H1 (cell line): ENCODE data around the gene PTCH2. TPM values are rescaled to one million over a fixed set of nuclear protein-coding genes. Genes with fewer than 3 reads are reported as not detected.

Source experiments
- CTCF ChIA-PET: fragments of 300-600 bp; sonication (Branson Sonifier 250); formaldehyde crosslinking; loops from one replicate; lab custom pipeline; 2021; ENCODE audit not compliant: partially characterized antibody; lab: Charles Lee
- POLR2A ChIA-PET: fragments of 300-600 bp; sonication (Branson Sonifier 250); formaldehyde crosslinking; loops from one replicate; lab custom pipeline; 2021; ENCODE audit warnings: inconsistent platforms; ENCODE audit not compliant: partially characterized antibody; lab: Charles Lee
- DNase-seq, 2 experiments: peaks; one replicate each; pipeline versions ENCODE4 v3.0.0 to v3.0.0-alpha.2; 2010 to 2022; ENCODE audit warnings: low spot score in 2 of 2, low read depth in 1 of 2, mixed read lengths in 1 of 2
- FAIRE-seq: peaks from 2 replicates; lab custom pipeline; 2011; peaks lifted over from hg19 to GRCh38; lab: Jason Lieb, UNC
- H2AFZ ChIP-seq: 2 replicates; pipeline ENCODE4 v1.8.1; 2012; ENCODE audit warnings: low read length, inconsistent platforms
- H2AK5ac ChIP-seq: 2 replicates; pipeline ENCODE4 v1.6.1; 2013; ENCODE audit warnings: low read depth, low read length
- H2BK120ac ChIP-seq: replicated peaks from 2 replicates; pipeline ENCODE3; 2013; ENCODE audit warnings: low read depth, low read length, inconsistent platforms
- H2BK12ac ChIP-seq: 2 replicates; pipeline ENCODE4 v1.6.1; 2013; ENCODE audit warnings: low read depth, low read length
- H2BK15ac ChIP-seq: 2 replicates; pipeline ENCODE4 v1.6.1; 2013; ENCODE audit warnings: low read length
- H2BK20ac ChIP-seq: 2 replicates; pipeline ENCODE4 v1.6.1; 2013; ENCODE audit warnings: low read length
- H2BK5ac ChIP-seq: 2 replicates; pipeline ENCODE4 v1.6.1; 2013; ENCODE audit warnings: low read depth, low read length
- H3K14ac ChIP-seq: 2 replicates; pipeline ENCODE4 v1.6.1; 2013; ENCODE audit warnings: inconsistent platforms; ENCODE audit not compliant: insufficient read length
- H3K18ac ChIP-seq: 2 replicates; pipeline ENCODE4 v1.6.1; 2013; ENCODE audit warnings: low read length; ENCODE audit errors: extremely low read depth
- H3K23ac ChIP-seq: 2 replicates; pipeline ENCODE4 v1.6.1; 2013; ENCODE audit warnings: inconsistent platforms; ENCODE audit not compliant: insufficient read length
- H3K23me2 ChIP-seq: 2 replicates; pipeline ENCODE4 v1.6.1; 2013; ENCODE audit warnings: low read depth, low read length
- H3K27ac ChIP-seq: 2 replicates; pipeline ENCODE4 v1.6.1; 2011; ENCODE audit warnings: low read depth, low read length, inconsistent platforms
- H3K27me3 ChIP-seq, 4 experiments: replicated peaks in 1 of 4; 1 replicate in 1 of 4; 2 replicates in 3 of 4; pipeline versions ENCODE4 v1.6.1 to v1.8.1; 2011 to 2013; ENCODE audit warnings: low read length in 3 of 4, mild to moderate bottlenecking in 3 of 4, inconsistent platforms in 2 of 4, mixed read lengths in 2 of 4, moderate library complexity in 1 of 4; ENCODE audit not compliant: control insufficient read depth in 3 of 4, insufficient read depth in 3 of 4; ENCODE audit errors: extremely low read depth in 1 of 4
- H3K36me3 ChIP-seq, 4 experiments: 2 replicates each; pipeline versions ENCODE4 v1.6.1 to v1.8.1; 2011 to 2013; ENCODE audit warnings: mild to moderate bottlenecking in 4 of 4, low read length in 3 of 4, moderate library complexity in 2 of 4, control low read depth in 1 of 4, inconsistent platforms in 1 of 4; ENCODE audit not compliant: insufficient read depth in 4 of 4, control insufficient read depth in 2 of 4
- H3K4ac ChIP-seq: replicated peaks from 2 replicates; pipeline ENCODE3; 2013; ENCODE audit warnings: low read length, low read depth, mixed read lengths, inconsistent platforms; ENCODE audit not compliant: insufficient read length
- H3K4me1 ChIP-seq, 4 experiments: replicated peaks in 1 of 4; 1 replicate in 1 of 4; 2 replicates in 3 of 4; pipeline versions ENCODE4 v1.6.1 to v1.8.1; 2011 to 2013; ENCODE audit warnings: low read length in 3 of 4, inconsistent platforms in 2 of 4, mixed read lengths in 1 of 4; ENCODE audit not compliant: insufficient read depth in 4 of 4, control insufficient read depth in 3 of 4
- H3K4me2 ChIP-seq, 2 experiments: 2 replicates each; pipeline versions ENCODE4 v1.6.1 to v1.8.1; 2011 to 2013; ENCODE audit warnings: low read depth in 2 of 2, low read length in 2 of 2, control low read depth in 1 of 2, inconsistent platforms in 1 of 2, mild to moderate bottlenecking in 1 of 2; ENCODE audit not compliant: insufficient read depth in 1 of 2
- H3K4me3 ChIP-seq, 4 experiments: fragments of 200-600, 300-600 bp in 1 of 4; sonication (generic), shearing (Covaris generic), sonication (Bioruptor Twin) in 1 of 4; 2 replicates each; pipeline versions ENCODE4 v1.5.1 to v1.8.1; 2011 to 2016; ENCODE audit warnings: low read length in 4 of 4, low read depth in 3 of 4, control low read depth in 2 of 4, inconsistent platforms in 2 of 4, mild to moderate bottlenecking in 2 of 4, mixed read lengths in 1 of 4, moderate library complexity in 1 of 4; ENCODE audit not compliant: insufficient read depth in 2 of 4; ENCODE audit errors: extremely low read depth in 1 of 4
- H3K56ac ChIP-seq: replicated peaks from 2 replicates; pipeline ENCODE3; 2013; ENCODE audit warnings: low read depth, mild to moderate bottlenecking, mixed read lengths, low read length, inconsistent platforms; ENCODE audit not compliant: insufficient read length
- H3K79me1 ChIP-seq: 2 replicates; pipeline ENCODE4 v1.6.1; 2013; ENCODE audit warnings: low read depth, low read length, control low read depth
- H3K79me2 ChIP-seq, 2 experiments: 2 replicates each; pipeline versions ENCODE4 v1.6.1 to v1.8.1; 2012 to 2013; ENCODE audit warnings: low read length in 2 of 2, mild to moderate bottlenecking in 2 of 2, inconsistent platforms in 1 of 2; ENCODE audit not compliant: insufficient read depth in 2 of 2, control insufficient read depth in 1 of 2
- H3K9ac ChIP-seq, 4 experiments: replicated peaks in 1 of 4; 1 replicate in 1 of 4; 2 replicates in 3 of 4; pipeline versions ENCODE4 v1.6.1 to v1.8.1; 2011 to 2013; ENCODE audit warnings: low read depth in 3 of 4, low read length in 3 of 4, control low read depth in 2 of 4, mild to moderate bottlenecking in 2 of 4, moderate library complexity in 2 of 4, inconsistent platforms in 1 of 4; ENCODE audit errors: extremely low read depth in 1 of 4
- H3K9me3 ChIP-seq, 2 experiments: 2 replicates each; pipeline versions ENCODE4 v1.6.1 to v1.8.1; 2012 to 2013; ENCODE audit warnings: mild to moderate bottlenecking in 2 of 2, moderate library complexity in 2 of 2, control low read depth in 1 of 2, inconsistent platforms in 1 of 2, low read depth in 1 of 2, low read length in 1 of 2, mixed read lengths in 1 of 2; ENCODE audit not compliant: insufficient read depth in 2 of 2
- H4K20me1 ChIP-seq, 2 experiments: replicated peaks in 1 of 2; 2 replicates each; pipeline versions ENCODE3 to v1.8.1; 2011 to 2013; ENCODE audit warnings: inconsistent platforms in 2 of 2, low read length in 2 of 2, mild to moderate bottlenecking in 1 of 2; ENCODE audit not compliant: insufficient read depth in 2 of 2, control insufficient read depth in 1 of 2
- H4K5ac ChIP-seq: 2 replicates; pipeline ENCODE4 v1.6.1; 2013; ENCODE audit warnings: low read length, low read depth, mixed read lengths, inconsistent platforms; ENCODE audit not compliant: insufficient read length
- H4K8ac ChIP-seq: 2 replicates; pipeline ENCODE4 v1.8.0; 2013; ENCODE audit warnings: mild to moderate bottlenecking, moderate library complexity, low read length, inconsistent platforms; ENCODE audit not compliant: insufficient read depth; ENCODE audit errors: extremely low read depth
- H4K91ac ChIP-seq: replicated peaks from 2 replicates; pipeline ENCODE3; 2013; ENCODE audit warnings: low read length, mixed read lengths, inconsistent platforms; ENCODE audit not compliant: insufficient read length
- whole genome bisulfite sequencing, 2 experiments: shearing (Covaris generic) in 1 of 2; methylation state at CpG; one replicate each; pipeline versions ENCODE4 v1.1.6 to v1.1.7; 2013 to 2015; ENCODE audit warnings: low lambda C conversion rate in 2 of 2, mixed read lengths in 2 of 2, inconsistent platforms in 1 of 2, low coverage in 1 of 2, missing lambda C conversion rate in 1 of 2; ENCODE audit not compliant: insufficient replicate concordance in 2 of 2, insufficient coverage in 1 of 2, insufficient read length in 1 of 2; ENCODE audit errors: extremely low coverage in 1 of 2, missing lambda C conversion rate in 1 of 2; 5-methylcytosine and 5-hydroxymethylcytosine counted together
- polyA plus RNA-seq, 7 experiments: library from polyadenylated mRNA; depleted of rRNA in 3 of 7; stranded (reverse) in 5 of 7; unstranded in 2 of 7; fragments of >200 nt in 5 of 7; fragments of 200-250 nt in 2 of 7; gene quantifications; 1 replicate in 5 of 7; 2 replicates in 1 of 7; 4 replicates in 1 of 7; pipeline versions ENCODE4 v1.2.1 to v1.2.3, GENCODE V29; 2011 to 2013; ENCODE audit warnings: missing spikeins in 2 of 7, mixed read lengths in 2 of 7
- total RNA-seq: library from RNA; stranded (reverse); fragmentation: NEBNext Ultra II Directional; extraction: Animal tissue kit (Norgen Biotek cat#: 25700); gene quantifications from 2 replicates; pipeline ENCODE4 v1.2.1, GENCODE V29; 2021

Gene PTCH2
- total and polyA plus RNA-seq, 2 of the 8 experiments (the other 6 are each of a cell fraction or from before 2014, with no cell fraction given) = 0.35 to 1.2 TPM

DNA sequence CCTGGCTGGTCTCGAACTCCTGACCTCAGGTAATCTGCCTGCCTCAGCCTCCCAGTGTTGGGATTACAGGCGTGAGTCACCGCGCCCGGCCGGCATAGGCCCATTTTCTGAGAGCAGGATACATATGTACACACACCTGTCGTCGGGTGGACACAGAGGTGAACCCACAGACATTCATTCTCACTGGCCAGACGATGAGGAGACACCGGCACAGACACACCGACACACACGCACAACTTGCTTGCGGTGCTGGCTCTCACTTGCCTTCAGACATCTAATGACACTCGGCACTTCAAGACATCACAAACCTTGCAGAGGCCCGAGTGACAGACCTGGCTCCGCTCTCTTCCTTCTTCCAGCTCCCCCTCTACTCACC lies 579 bp downstream of the PTCH2 start:
- Histone ChIP-seq H2BK5ac (no peak overlapping the region), H2AK5ac (no peak overlapping the region), H3K4me3 (peak overlapping the region; percentile 59 to 74 (median 70)), H3K23ac (no peak overlapping the region), H3K14ac (no peak overlapping the region), H2BK20ac (no peak overlapping the region), H4K8ac (peak overlapping the region; percentile 68), H3K9ac (no peak overlapping the region), H2BK15ac (no peak overlapping the region), H3K27ac (no peak overlapping the region), H3K36me3 (no peaks in the 10 kb centered on the region), H3K23me2 (peaks cover 6% of the 10 kb centered on the region; the same call in 1 of the 2 replicates), H3K79me2 (no peaks in the 10 kb centered on the region), H2BK120ac (no peak overlapping the region), H4K91ac (no peak overlapping the region), H3K9me3 (no peaks in the 10 kb centered on the region), H4K20me1 (no peaks in the 10 kb centered on the region), H3K4ac (no peak overlapping the region), H3K4me2 (peak overlapping the region; percentile 80 to 94), H2BK12ac (no peak overlapping the region), H3K56ac (no peak overlapping the region), H4K5ac (no peak overlapping the region), H3K79me1 (no peaks in the 10 kb centered on the region), H3K4me1 (peaks cover 0 to 5% (median 0%) of the 10 kb centered on the region in 4 experiments; a peak in 2 of 7 replicates), H3K27me3 (peaks cover 0 to 10% (median 6%) of the 10 kb centered on the region in 4 experiments; a peak in 3 of 7 replicates), H3K18ac (no peak overlapping the region; the same call in 1 of the 2 replicates), H2AFZ (no peak overlapping the region)
- ChIA-PET CTCF (interaction anchor here (0.9 to 2.3 kb wide), 3 partner anchors 8 to 49 kb away, joined by 3 to 4 read pairs (median 4); no protein-coding TSS in a partner anchor), POLR2A (interaction anchor here (0.9 to 7.9 kb wide), 11 partner anchors 8 to 498 kb away, joined by 3 to 55 read pairs (median 4); partner anchors contain the start of genes HECTD3, MUTYH, RPS8 and TOE1)
- FAIRE-seq (no peak), DNase-seq (no peak)
- WGBS, 2 experiments = 67% methylated on average over 16 of the region's 16 CpGs; no CpG with 5 or more reads in 1 of the 2 experiments
